KMS-11 (cell line): Measurements from ENCODE around the gene ATG101.

Experiments
- H2AFZ ChIP-seq: fragments of 200-600 bp; sonication (generic); 2 replicates; pipeline ENCODE4 v1.6.1; 2016; ENCODE audit warnings: antibody characterized with exemption, mixed run types, low read depth
- H3K27ac ChIP-seq: fragments of 200-600 bp; sonication (generic); 2 replicates; pipeline ENCODE4 v1.6.1; 2016; ENCODE audit warnings: mild to moderate bottlenecking, mixed run types
- H3K27me3 ChIP-seq: fragments of 200-600 bp; sonication (generic); 2 replicates; pipeline ENCODE4 v1.6.1; 2017; ENCODE audit warnings: mild to moderate bottlenecking, low read depth, mixed run types, moderate library complexity; ENCODE audit not compliant: insufficient read depth
- H3K36me3 ChIP-seq: fragments of 200-600 bp; sonication (generic); 2 replicates; pipeline ENCODE4 v1.6.1; 2017; ENCODE audit warnings: mild to moderate bottlenecking, mixed run types; ENCODE audit not compliant: insufficient read depth
- H3K4me1 ChIP-seq: fragments of 200-600 bp; sonication (generic); 2 replicates; pipeline ENCODE4 v1.6.1; 2016; ENCODE audit warnings: mild to moderate bottlenecking, low read depth, mixed run types; ENCODE audit not compliant: poor library complexity, severe bottlenecking
- H3K4me2 ChIP-seq: fragments of 200-600 bp; sonication (generic); 2 replicates; pipeline ENCODE4 v1.7.0; 2016; ENCODE audit warnings: mild to moderate bottlenecking, mixed run types
- H3K4me3 ChIP-seq: fragments of 200-600 bp; sonication (generic); IDR thresholded peaks from 2 replicates; pipeline ENCODE4 v1.6.1; 2017; ENCODE audit warnings: low read depth, low read length, mixed read lengths; ENCODE audit not compliant: insufficient read depth
- H3K79me2 ChIP-seq: fragments of 200-600 bp; sonication (generic); 2 replicates; pipeline ENCODE4 v1.6.1; 2016; ENCODE audit warnings: low read depth, mixed run types; ENCODE audit not compliant: insufficient read depth
- H3K9ac ChIP-seq: fragments of 200-600 bp; sonication (generic); 2 replicates; pipeline ENCODE4 v1.6.1; 2016; ENCODE audit warnings: mild to moderate bottlenecking, mixed run types
- H4K20me1 ChIP-seq: fragments of 200-600 bp; sonication (generic); 2 replicates; pipeline ENCODE4 v1.6.1; 2016; ENCODE audit warnings: mild to moderate bottlenecking, mixed run types; ENCODE audit not compliant: insufficient read depth
- CTCF ChIP-seq: fragments of 200-600 bp; sonication (generic); conservative IDR thresholded peaks from 2 replicates; pipeline ENCODE4 v1.6.1; 2017; ENCODE audit warnings: low read depth, mild to moderate bottlenecking, antibody characterized with exemption, low read length, moderate library complexity, mixed read lengths

The ATG101 gene

GRCh38 chr12:52027085-52027843 lies 42.5 kb upstream of the ATG101 start:
- Histone ChIP-seq H3K79me2 (no peaks in the 10 kb centered on the region), H3K4me3 (no peak overlapping the region), H3K4me2 (no peak overlapping the region), H2AFZ (no peak overlapping the region), H3K4me1 (peaks cover 38% of the 10 kb centered on the region), H3K9ac (no peak overlapping the region), H4K20me1 (no peaks in the 10 kb centered on the region), H3K36me3 (no peaks in the 10 kb centered on the region), H3K27ac (no peak overlapping the region), H3K27me3 (no peaks in the 10 kb centered on the region)
- TF ChIP-seq CTCF = no peak

DNA sequence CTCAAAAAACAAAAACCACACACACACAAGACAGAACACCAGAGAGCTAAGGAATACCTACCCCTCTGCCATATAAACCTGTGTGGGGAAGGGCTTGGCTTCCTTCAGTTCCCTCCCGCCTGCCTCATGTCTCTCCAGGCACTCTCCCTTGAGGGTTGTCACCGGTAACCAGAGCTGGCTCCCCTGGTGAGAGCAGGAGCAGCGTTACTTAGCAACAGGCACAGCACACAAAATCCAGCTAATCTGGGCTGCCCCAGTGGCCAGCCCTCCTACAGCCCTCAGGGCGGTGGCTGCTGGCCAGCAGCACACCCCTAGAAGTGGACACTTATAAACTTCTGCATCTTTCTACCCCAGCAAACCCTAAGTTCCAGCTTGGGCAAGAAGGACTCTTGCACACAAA lies 40.1 kb upstream of the ATG101 start:
- H3K27me3 ChIP-seq = no peaks in the 10 kb centered on the region
- peaks cover 43% of the 10 kb centered on the region for H3K4me1 ChIP-seq
- H4K20me1 ChIP-seq = no peaks in the 10 kb centered on the region
- H3K27ac ChIP-seq = no peak overlapping the region
- no peak overlapping the region for H2AFZ ChIP-seq
- no peak overlapping the region for H3K9ac ChIP-seq
- no peak overlapping the region for H3K4me2 ChIP-seq
- no peaks in the 10 kb centered on the region for H3K36me3 ChIP-seq
- H3K4me3 ChIP-seq = no peak overlapping the region
- no peak for TF ChIP-seq CTCF
- no peaks in the 10 kb centered on the region for H3K79me2 ChIP-seq

DNA sequence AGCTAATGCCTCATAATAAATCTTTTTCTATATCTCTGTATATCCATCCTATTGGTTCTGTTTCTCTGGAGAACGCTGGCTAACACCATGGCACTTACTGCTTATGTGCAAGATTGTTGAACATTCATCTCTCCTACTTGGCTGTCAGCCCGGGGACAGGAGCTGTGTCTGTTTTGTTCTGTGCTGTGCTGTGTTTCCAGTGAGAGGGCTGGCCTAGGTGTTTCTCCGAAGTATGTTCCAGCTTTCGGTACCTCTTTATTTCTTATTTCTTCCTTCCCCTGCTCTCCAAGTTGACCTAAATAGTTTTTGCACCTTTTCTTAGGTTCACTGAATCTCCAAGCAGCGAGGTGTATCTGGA lies 37.4 kb upstream of the ATG101 start:
- no peak overlapping the region for H3K9ac ChIP-seq
- H3K27ac ChIP-seq = no peak overlapping the region
- no peak overlapping the region for H3K4me3 ChIP-seq

GRCh38 chr12:52032804-52033445 lies 36.9 kb upstream of the ATG101 start:
- no peak for TF ChIP-seq CTCF
- Histone ChIP-seq H2AFZ (peak overlapping the region; percentile 83), H3K4me2 (peak overlapping the region; percentile 99), H3K79me2 (no peaks in the 10 kb centered on the region), H4K20me1 (no peaks in the 10 kb centered on the region), H3K4me1 (peaks cover 35% of the 10 kb centered on the region), H3K27me3 (no peaks in the 10 kb centered on the region), H3K4me3 (no peak overlapping the region), H3K36me3 (no peaks in the 10 kb centered on the region), H3K27ac (peak overlapping the region; percentile 34; the same call in 1 of the 2 replicates), H3K9ac (peak overlapping the region; percentile 74)

More for the DNA sequence above, 37.4 kb upstream of the ATG101 start:
- Histone ChIP-seq H3K27me3 (no peaks in the 10 kb centered on the region), H3K4me2 (peak overlapping the region; percentile 67), H2AFZ (peak overlapping the region; percentile 83; the same call in 1 of the 2 replicates), H3K79me2 (no peaks in the 10 kb centered on the region), H3K36me3 (no peaks in the 10 kb centered on the region), H4K20me1 (no peaks in the 10 kb centered on the region), H3K4me1 (peaks cover 35% of the 10 kb centered on the region)
- TF ChIP-seq CTCF = no peak
